ENCODE measurements around the gene NLRP1. TPM values are rescaled to one million over a fixed set of nuclear protein-coding genes. Genes with fewer than 3 reads are reported as not detected.

Gene NLRP1
- total and polyA plus RNA-seq, 4 donors = 1.8 to 5.4 (median 3.0) TPM

DNA sequence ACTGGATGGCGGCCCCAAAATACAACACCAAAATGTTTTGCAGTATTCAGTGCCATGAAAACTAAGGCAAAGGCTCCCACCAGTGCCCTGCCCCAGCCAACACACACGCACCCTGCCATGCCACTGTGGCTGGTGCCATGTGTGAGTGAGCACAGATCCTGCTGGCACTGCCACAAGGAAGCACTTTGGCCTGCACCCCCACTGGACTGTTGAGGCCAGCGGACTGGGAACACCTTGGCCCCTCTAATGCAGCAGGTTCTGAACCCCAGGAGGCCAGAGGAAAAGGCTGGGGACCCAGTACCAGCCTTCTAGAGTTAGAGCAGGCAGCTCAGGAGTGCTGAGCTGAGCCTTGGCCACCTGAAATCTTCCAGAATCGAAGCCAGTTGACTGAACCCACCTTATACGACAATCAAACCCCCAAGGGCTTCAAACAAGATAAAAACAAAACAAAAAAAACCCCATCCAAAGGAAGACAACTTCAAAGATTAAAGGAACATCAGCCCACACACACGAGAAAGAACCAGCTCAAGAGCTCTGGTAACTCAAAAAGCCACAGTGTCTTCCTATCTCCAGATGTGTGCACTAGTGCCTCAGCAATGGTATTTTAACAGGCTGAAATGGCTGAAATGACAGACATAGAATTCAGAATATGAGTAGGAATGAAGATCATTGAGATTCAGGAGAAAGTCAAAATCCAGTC lies 21.5 kb downstream of the NLRP1 start:
- Histone ChIP-seq H3K36me3 (ENCODE audit: control insufficient read depth in 4 of 4, insufficient read depth in 3 of 4, low read depth in 1 of 4, low read length in 3 of 4) (no peaks in the 10 kb centered on the region), H3K4me3 (ENCODE audit: low read depth in 1 of 3, low read length in 3 of 3) (no peak overlapping the region), H3K27me3 (ENCODE audit: control insufficient read depth in 4 of 4, insufficient read depth in 4 of 4, low read length in 3 of 4) (no peaks in the 10 kb centered on the region), H3K4me1 (ENCODE audit: control insufficient read depth in 4 of 4, insufficient read depth in 4 of 4, low read length in 3 of 4) (no peaks in the 10 kb centered on the region), H3K9ac (ENCODE audit: low read depth in 1 of 2, low read length in 2 of 2) (no peak overlapping the region), H3K27ac (ENCODE audit: low read depth in 1 of 2, low read length in 2 of 2) (no peak overlapping the region), H3K9me3 (ENCODE audit: control insufficient read depth in 4 of 4, low read length in 3 of 4) (no peaks in the 10 kb centered on the region)
- 76% methylated on average over 6 of the region's 6 CpGs for WGBS
- DNase-seq (ENCODE audit: low spot score) = no peak
- TF ChIP-seq, protein P1, sequence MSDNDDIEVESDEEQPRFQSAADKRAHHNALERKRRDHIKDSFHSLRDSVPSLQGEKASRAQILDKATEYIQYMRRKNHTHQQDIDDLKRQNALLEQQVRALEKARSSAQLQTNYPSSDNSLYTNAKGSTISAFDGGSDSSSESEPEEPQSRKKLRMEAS (IDR thresholded peaks at IDR 0.05) = no peak
- TF ChIP-seq YY1 (IDR thresholded peaks at IDR 0.05) (no peak), HNF4G (IDR thresholded peaks at IDR 0.05) (no peak), SP1 (IDR thresholded peaks at IDR 0.05) (no peak), EGR1 (IDR thresholded peaks at IDR 0.05; ENCODE audit: low read depth in 2 of 2) (no peak)
- TF ChIP-seq, protein P2, sequence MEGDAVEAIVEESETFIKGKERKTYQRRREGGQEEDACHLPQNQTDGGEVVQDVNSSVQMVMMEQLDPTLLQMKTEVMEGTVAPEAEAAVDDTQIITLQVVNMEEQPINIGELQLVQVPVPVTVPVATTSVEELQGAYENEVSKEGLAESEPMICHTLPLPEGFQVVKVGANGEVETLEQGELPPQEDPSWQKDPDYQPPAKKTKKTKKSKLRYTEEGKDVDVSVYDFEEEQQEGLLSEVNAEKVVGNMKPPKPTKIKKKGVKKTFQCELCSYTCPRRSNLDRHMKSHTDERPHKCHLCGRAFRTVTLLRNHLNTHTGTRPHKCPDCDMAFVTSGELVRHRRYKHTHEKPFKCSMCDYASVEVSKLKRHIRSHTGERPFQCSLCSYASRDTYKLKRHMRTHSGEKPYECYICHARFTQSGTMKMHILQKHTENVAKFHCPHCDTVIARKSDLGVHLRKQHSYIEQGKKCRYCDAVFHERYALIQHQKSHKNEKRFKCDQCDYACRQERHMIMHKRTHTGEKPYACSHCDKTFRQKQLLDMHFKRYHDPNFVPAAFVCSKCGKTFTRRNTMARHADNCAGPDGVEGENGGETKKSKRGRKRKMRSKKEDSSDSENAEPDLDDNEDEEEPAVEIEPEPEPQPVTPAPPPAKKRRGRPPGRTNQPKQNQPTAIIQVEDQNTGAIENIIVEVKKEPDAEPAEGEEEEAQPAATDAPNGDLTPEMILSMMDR (IDR thresholded peaks at IDR 0.05; ENCODE audit: low read depth, low read length, missing input control) = no peak

DNA sequence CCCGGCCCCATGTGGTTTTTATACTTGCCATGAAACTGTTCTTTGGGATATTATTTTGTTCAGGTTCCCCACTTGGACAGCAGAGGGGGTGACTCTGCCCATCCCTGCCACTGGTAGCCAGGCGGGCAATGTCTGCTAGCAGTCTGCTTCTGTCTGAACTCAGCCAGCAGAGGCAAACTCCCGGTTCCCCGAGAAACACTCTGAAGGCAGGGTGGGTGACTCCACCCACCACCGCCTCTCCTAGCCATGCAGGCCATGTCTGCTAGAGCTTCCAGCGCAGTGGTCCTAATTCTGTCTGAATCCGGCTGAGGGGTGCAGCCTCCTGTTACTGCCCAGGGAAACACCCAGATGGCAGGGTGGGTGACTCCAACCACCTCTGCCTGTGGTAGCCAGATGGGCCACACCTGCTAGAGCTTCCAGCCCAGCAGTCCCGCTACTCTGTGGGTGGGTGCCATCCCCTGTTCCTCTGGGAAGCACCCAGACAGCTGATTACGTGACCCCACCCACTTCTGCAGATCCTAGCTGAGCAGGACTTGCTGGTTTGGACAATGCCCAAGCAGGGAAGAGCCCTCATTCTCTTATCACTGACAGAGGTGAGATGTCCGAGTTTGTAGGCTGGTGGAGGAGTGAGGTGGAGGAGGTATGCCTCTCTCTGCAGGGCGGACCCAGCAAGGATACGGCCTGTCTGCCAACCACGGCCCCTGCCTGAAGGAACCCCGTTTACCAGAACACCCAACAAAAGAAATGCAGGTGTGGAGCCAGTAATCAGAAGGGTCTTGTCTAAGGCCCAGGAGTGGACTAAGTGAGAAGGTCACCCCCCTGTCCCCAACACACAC lies 22.4 kb downstream of the NLRP1 start:
- no peak for TF ChIP-seq RAD21 (IDR thresholded peaks at IDR 0.05)
- TF ChIP-seq, protein P3, sequence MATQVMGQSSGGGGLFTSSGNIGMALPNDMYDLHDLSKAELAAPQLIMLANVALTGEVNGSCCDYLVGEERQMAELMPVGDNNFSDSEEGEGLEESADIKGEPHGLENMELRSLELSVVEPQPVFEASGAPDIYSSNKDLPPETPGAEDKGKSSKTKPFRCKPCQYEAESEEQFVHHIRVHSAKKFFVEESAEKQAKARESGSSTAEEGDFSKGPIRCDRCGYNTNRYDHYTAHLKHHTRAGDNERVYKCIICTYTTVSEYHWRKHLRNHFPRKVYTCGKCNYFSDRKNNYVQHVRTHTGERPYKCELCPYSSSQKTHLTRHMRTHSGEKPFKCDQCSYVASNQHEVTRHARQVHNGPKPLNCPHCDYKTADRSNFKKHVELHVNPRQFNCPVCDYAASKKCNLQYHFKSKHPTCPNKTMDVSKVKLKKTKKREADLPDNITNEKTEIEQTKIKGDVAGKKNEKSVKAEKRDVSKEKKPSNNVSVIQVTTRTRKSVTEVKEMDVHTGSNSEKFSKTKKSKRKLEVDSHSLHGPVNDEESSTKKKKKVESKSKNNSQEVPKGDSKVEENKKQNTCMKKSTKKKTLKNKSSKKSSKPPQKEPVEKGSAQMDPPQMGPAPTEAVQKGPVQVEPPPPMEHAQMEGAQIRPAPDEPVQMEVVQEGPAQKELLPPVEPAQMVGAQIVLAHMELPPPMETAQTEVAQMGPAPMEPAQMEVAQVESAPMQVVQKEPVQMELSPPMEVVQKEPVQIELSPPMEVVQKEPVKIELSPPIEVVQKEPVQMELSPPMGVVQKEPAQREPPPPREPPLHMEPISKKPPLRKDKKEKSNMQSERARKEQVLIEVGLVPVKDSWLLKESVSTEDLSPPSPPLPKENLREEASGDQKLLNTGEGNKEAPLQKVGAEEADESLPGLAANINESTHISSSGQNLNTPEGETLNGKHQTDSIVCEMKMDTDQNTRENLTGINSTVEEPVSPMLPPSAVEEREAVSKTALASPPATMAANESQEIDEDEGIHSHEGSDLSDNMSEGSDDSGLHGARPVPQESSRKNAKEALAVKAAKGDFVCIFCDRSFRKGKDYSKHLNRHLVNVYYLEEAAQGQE (IDR thresholded peaks at IDR 0.05) = no peak
- no peak for TF ChIP-seq RXRA (IDR thresholded peaks at IDR 0.05)
- TF ChIP-seq, protein P2 (IDR thresholded peaks at IDR 0.05; ENCODE audit: low read depth, low read length, missing input control) = no peak
- TF ChIP-seq, protein P4, sequence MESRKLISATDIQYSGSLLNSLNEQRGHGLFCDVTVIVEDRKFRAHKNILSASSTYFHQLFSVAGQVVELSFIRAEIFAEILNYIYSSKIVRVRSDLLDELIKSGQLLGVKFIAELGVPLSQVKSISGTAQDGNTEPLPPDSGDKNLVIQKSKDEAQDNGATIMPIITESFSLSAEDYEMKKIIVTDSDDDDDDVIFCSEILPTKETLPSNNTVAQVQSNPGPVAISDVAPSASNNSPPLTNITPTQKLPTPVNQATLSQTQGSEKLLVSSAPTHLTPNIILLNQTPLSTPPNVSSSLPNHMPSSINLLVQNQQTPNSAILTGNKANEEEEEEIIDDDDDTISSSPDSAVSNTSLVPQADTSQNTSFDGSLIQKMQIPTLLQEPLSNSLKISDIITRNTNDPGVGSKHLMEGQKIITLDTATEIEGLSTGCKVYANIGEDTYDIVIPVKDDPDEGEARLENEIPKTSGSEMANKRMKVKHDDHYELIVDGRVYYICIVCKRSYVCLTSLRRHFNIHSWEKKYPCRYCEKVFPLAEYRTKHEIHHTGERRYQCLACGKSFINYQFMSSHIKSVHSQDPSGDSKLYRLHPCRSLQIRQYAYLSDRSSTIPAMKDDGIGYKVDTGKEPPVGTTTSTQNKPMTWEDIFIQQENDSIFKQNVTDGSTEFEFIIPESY (IDR thresholded peaks at IDR 0.05) = no peak
- WGBS = 80% methylated on average over 14 of the region's 14 CpGs
- Histone ChIP-seq H3K27me3 (ENCODE audit: control insufficient read depth in 4 of 4, insufficient read depth in 4 of 4, low read length in 3 of 4) (no peaks in the 10 kb centered on the region), H3K4me1 (ENCODE audit: control insufficient read depth in 4 of 4, insufficient read depth in 4 of 4, low read length in 3 of 4) (no peaks in the 10 kb centered on the region), H3K9me3 (ENCODE audit: control insufficient read depth in 4 of 4, low read length in 3 of 4) (no peaks in the 10 kb centered on the region), H3K9ac (ENCODE audit: low read depth in 1 of 2, low read length in 2 of 2) (no peak overlapping the region), H3K27ac (ENCODE audit: low read depth in 1 of 2, low read length in 2 of 2) (no peak overlapping the region), H3K4me3 (ENCODE audit: low read depth in 1 of 3, low read length in 3 of 3) (no peak overlapping the region), H3K36me3 (ENCODE audit: control insufficient read depth in 4 of 4, insufficient read depth in 3 of 4, low read depth in 1 of 4, low read length in 3 of 4) (no peaks in the 10 kb centered on the region)
- DNase-seq (ENCODE audit: low spot score) = no peak

Data from liver (tissue), 9 donors.